Right lobe of liver (tissue), 4 donors: Measurements from ENCODE around the gene KCNQ1OT1.

Experiments used
- CTCF ChIP-seq, 4 donors: fragments of 200-600 bp in 3 of 4; fragments of 450-650 bp in 1 of 4; IDR thresholded peaks; one replicate each; pipeline versions ENCODE4 v1.5.1 to v1.8.0; 2016 to 2022; ENCODE audit warnings: antibody characterized with exemption in 4 of 4, mild to moderate bottlenecking in 2 of 4
- POLR2A ChIP-seq: fragments of 450-650 bp; IDR thresholded peaks from one replicate; pipeline ENCODE4 v1.6.1; 2017; ENCODE audit warnings: antibody characterized with exemption, mild to moderate bottlenecking
- donor health status: DM: no; HTN: no; CAD: no.
- donor health status: DM: no; HTN: no; CAD: no.
- donor health status: DM: no; HTN: yes; CAD: no.

- TF ChIP-seq CTCF (IDR thresholded peaks at IDR 0.05) (no peak), POLR2A (no peak)
These were observed 47.6 kb upstream of the KCNQ1OT1 start for GRCh38 chr11:2747248-2748027.
